Measurements from ENCODE around the gene RAPGEF2.

- TF ChIP-seq, protein P1, sequence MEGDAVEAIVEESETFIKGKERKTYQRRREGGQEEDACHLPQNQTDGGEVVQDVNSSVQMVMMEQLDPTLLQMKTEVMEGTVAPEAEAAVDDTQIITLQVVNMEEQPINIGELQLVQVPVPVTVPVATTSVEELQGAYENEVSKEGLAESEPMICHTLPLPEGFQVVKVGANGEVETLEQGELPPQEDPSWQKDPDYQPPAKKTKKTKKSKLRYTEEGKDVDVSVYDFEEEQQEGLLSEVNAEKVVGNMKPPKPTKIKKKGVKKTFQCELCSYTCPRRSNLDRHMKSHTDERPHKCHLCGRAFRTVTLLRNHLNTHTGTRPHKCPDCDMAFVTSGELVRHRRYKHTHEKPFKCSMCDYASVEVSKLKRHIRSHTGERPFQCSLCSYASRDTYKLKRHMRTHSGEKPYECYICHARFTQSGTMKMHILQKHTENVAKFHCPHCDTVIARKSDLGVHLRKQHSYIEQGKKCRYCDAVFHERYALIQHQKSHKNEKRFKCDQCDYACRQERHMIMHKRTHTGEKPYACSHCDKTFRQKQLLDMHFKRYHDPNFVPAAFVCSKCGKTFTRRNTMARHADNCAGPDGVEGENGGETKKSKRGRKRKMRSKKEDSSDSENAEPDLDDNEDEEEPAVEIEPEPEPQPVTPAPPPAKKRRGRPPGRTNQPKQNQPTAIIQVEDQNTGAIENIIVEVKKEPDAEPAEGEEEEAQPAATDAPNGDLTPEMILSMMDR (conservative IDR thresholded peaks at IDR 0.05) = no peak
- no peak for TF ChIP-seq ZFX (IDR thresholded peaks at IDR 0.05)
Measured at GRCh38 chr4:159353422-159354116, 250.7 kb downstream of the RAPGEF2 start.
